ENCODE data around the gene KCNQ4.

The KCNQ4 gene

GRCh38 chr1:40803902-40804301 is 20.3 kb downstream of the KCNQ4 start:
- H3K79me2 ChIP-seq, result no peaks in the 10 kb centered on the region
- H3K27me3 ChIP-seq (ENCODE audit: control insufficient read depth, insufficient read depth, low read length), result no peaks in the 10 kb centered on the region
- H2AFZ ChIP-seq, result no peak overlapping the region
- no peaks in the 10 kb centered on the region for H3K9me3 ChIP-seq (ENCODE audit: control insufficient read depth, low read length)
- no peak overlapping the region for H3K9ac ChIP-seq
- no peaks in the 10 kb centered on the region for H3K36me3 ChIP-seq (ENCODE audit: control insufficient read depth, insufficient read depth, low read length)
- no peak overlapping the region for H3K27ac ChIP-seq
- no peak overlapping the region for H3K4me3 ChIP-seq (ENCODE audit: low read depth, low read length)
- no peak for TF ChIP-seq CTCF (IDR thresholded peaks at IDR 0.05)
- no peaks in the 10 kb centered on the region for H3K4me1 ChIP-seq
- no peak overlapping the region for H3K4me2 ChIP-seq (ENCODE audit: low read length)

- Histone ChIP-seq H3K4me1 (no peaks in the 10 kb centered on the region), H2AFZ (no peak overlapping the region), H3K4me2 (ENCODE audit: low read length) (no peak overlapping the region), H3K9ac (no peak overlapping the region), H3K36me3 (ENCODE audit: control insufficient read depth, insufficient read depth, low read length) (no peaks in the 10 kb centered on the region), H3K27me3 (ENCODE audit: control insufficient read depth, insufficient read depth, low read length) (no peaks in the 10 kb centered on the region), H3K9me3 (ENCODE audit: control insufficient read depth, low read length) (no peaks in the 10 kb centered on the region), H3K4me3 (ENCODE audit: low read depth, low read length) (no peak overlapping the region), H3K79me2 (no peaks in the 10 kb centered on the region), H3K27ac (no peak overlapping the region)
- TF ChIP-seq CTCF (IDR thresholded peaks at IDR 0.05), result no peak
These were observed 22.7 kb downstream of the KCNQ4 start for GRCh38 chr1:40806240-40806639.

- H3K4me3 ChIP-seq (ENCODE audit: low read depth, low read length), result no peak overlapping the region
- no peak overlapping the region for H2AFZ ChIP-seq
- no peak overlapping the region for H3K27ac ChIP-seq
- H3K4me2 ChIP-seq (ENCODE audit: low read length), result no peak overlapping the region
- H3K79me2 ChIP-seq, result no peaks in the 10 kb centered on the region
- TF ChIP-seq CTCF (IDR thresholded peaks at IDR 0.05), result no peak
- H3K9ac ChIP-seq, result no peak overlapping the region
- H3K9me3 ChIP-seq (ENCODE audit: control insufficient read depth, low read length), result no peaks in the 10 kb centered on the region
- H3K36me3 ChIP-seq (ENCODE audit: control insufficient read depth, insufficient read depth, low read length), result no peaks in the 10 kb centered on the region
- no peaks in the 10 kb centered on the region for H3K4me1 ChIP-seq
- H3K27me3 ChIP-seq (ENCODE audit: control insufficient read depth, insufficient read depth, low read length), result no peaks in the 10 kb centered on the region
These were observed 23.4 kb downstream of the KCNQ4 start for GRCh38 chr1:40806731-40807695.

GRCh38 chr1:40808002-40808401 is 24.4 kb downstream of the KCNQ4 start:
- Histone ChIP-seq H3K79me2 (no peaks in the 10 kb centered on the region), H3K27me3 (ENCODE audit: control insufficient read depth, insufficient read depth, low read length) (no peaks in the 10 kb centered on the region), H3K27ac (no peak overlapping the region), H3K4me2 (ENCODE audit: low read length) (no peak overlapping the region), H2AFZ (no peak overlapping the region), H3K4me3 (ENCODE audit: low read depth, low read length) (no peak overlapping the region), H3K36me3 (ENCODE audit: control insufficient read depth, insufficient read depth, low read length) (no peaks in the 10 kb centered on the region), H3K9me3 (ENCODE audit: control insufficient read depth, low read length) (no peaks in the 10 kb centered on the region), H3K9ac (no peak overlapping the region), H3K4me1 (no peaks in the 10 kb centered on the region)
- TF ChIP-seq CTCF (IDR thresholded peaks at IDR 0.05), result no peak

GRCh38 chr1:40808444-40808843 is 24.9 kb downstream of the KCNQ4 start:
- Histone ChIP-seq H3K4me2 (ENCODE audit: low read length) (no peak overlapping the region), H3K9me3 (ENCODE audit: control insufficient read depth, low read length) (no peaks in the 10 kb centered on the region), H3K79me2 (no peaks in the 10 kb centered on the region), H3K27ac (no peak overlapping the region), H3K9ac (no peak overlapping the region), H3K4me3 (ENCODE audit: low read depth, low read length) (no peak overlapping the region), H3K27me3 (ENCODE audit: control insufficient read depth, insufficient read depth, low read length) (no peaks in the 10 kb centered on the region), H3K36me3 (ENCODE audit: control insufficient read depth, insufficient read depth, low read length) (no peaks in the 10 kb centered on the region), H2AFZ (no peak overlapping the region), H3K4me1 (no peaks in the 10 kb centered on the region)
- TF ChIP-seq CTCF (IDR thresholded peaks at IDR 0.05), result no peak

Data from parathyroid adenoma (tissue), 2 donors.